NCI-H82 treated with DMSO at 0.1 percent for 48 hours (cell line): Measurements from ENCODE around the gene NSRP1.
"Not testable (repeated sequence)": the region's sequence is repeated elsewhere in the genome, so short reads cannot be mapped to it uniquely, and the experiment has no call there.

Experiments
- DNase-seq: peaks from one replicate; lab custom pipeline; 2025; ENCODE audit not compliant: unreplicated experiment; lab: John Stamatoyannopoulos, UW

The NSRP1 gene

GRCh38 chr17:30117675-30118081 is 1.1 kb downstream of the NSRP1 start:
- no peak for DNase-seq

GRCh38 chr17:30118635-30119034 is 2.0 kb downstream of the NSRP1 start:
- not testable (repeated sequence) for DNase-seq

- no peak for DNase-seq
Measured at GRCh38 chr17:30124273-30124796, 7.7 kb downstream of the NSRP1 start.

- DNase-seq, result no peak
Measured at GRCh38 chr17:30130121-30130520, 13.5 kb downstream of the NSRP1 start.

- DNase-seq, result no peak
Measured at GRCh38 chr17:30132615-30133014, 16.0 kb downstream of the NSRP1 start.

- DNase-seq, result no peak
Measured at GRCh38 chr17:30133197-30133596, 16.6 kb downstream of the NSRP1 start.

GRCh38 chr17:30134551-30134950 is 17.9 kb downstream of the NSRP1 start:
- no peak for DNase-seq

- DNase-seq, result no peak
Measured at GRCh38 chr17:30137158-30137557, 20.5 kb downstream of the NSRP1 start.

- DNase-seq, result not testable (repeated sequence)
Measured at GRCh38 chr17:30147860-30148259, 31.2 kb downstream of the NSRP1 start.

- DNase-seq, result no peak
Measured at GRCh38 chr17:30148376-30148775, 31.8 kb downstream of the NSRP1 start.

GRCh38 chr17:30151471-30151870 is 34.9 kb downstream of the NSRP1 start:
- DNase-seq, result no peak

GRCh38 chr17:30153463-30153862 is 36.8 kb downstream of the NSRP1 start:
- no peak for DNase-seq

- no peak for DNase-seq
Measured at GRCh38 chr17:30155389-30155788, 38.8 kb downstream of the NSRP1 start.

GRCh38 chr17:30158896-30159625 is 42.4 kb downstream of the NSRP1 start:
- DNase-seq, result no peak

- DNase-seq, result no peak
Measured at GRCh38 chr17:30160419-30161172, 44.0 kb downstream of the NSRP1 start.

- no peak for DNase-seq
Measured at GRCh38 chr17:30161601-30162000, 45.0 kb downstream of the NSRP1 start.

- DNase-seq, result no peak
Measured at GRCh38 chr17:30164531-30164930, 47.9 kb downstream of the NSRP1 start.

GRCh38 chr17:30165147-30165546 is 48.5 kb downstream of the NSRP1 start:
- DNase-seq, result no peak

- DNase-seq, result no peak
Measured at GRCh38 chr17:30165960-30166359, 49.3 kb downstream of the NSRP1 start.

- DNase-seq, result no peak
Measured at GRCh38 chr17:30170415-30170987, 53.9 kb downstream of the NSRP1 start.

- DNase-seq, result no peak
Measured at GRCh38 chr17:30172560-30172959, 55.9 kb downstream of the NSRP1 start.

GRCh38 chr17:30173649-30174048 is 57.0 kb downstream of the NSRP1 start:
- no peak for DNase-seq
